SK-N-SH (cell line): Measurements from ENCODE around the gene TLDC2.

Experiments used
- CTCF ChIP-seq: fragments of 200-600 bp; sonication (generic); IDR thresholded peaks from 2 replicates; pipeline ENCODE4 v1.6.1; 2017; ENCODE audit warnings: antibody characterized with exemption, mild to moderate bottlenecking, moderate library complexity
- EP300 ChIP-seq, 2 experiments: IDR thresholded peaks; 2 replicates each; pipeline versions ENCODE4 v1.4.0 to v1.6.1; 2012; ENCODE audit warnings: borderline replicate concordance in 1 of 2, low read depth in 1 of 2, low read length in 1 of 2
- FOXM1 ChIP-seq: IDR thresholded peaks from 2 replicates; pipeline ENCODE4 v1.4.0; 2012; ENCODE audit warnings: low read depth, mild to moderate bottlenecking
- GABPA ChIP-seq: IDR thresholded peaks from 2 replicates; pipeline ENCODE4 v1.4.0; 2012; ENCODE audit warnings: low read depth, mild to moderate bottlenecking
- GATA2 ChIP-seq: sonication (generic); formaldehyde crosslinking; IDR thresholded peaks from 2 replicates; pipeline ENCODE4 v1.5.0; 2020; ENCODE audit warnings: mild to moderate bottlenecking, missing genetic modification reagents
- JUND ChIP-seq: IDR thresholded peaks from 2 replicates; pipeline ENCODE4 v1.4.0; 2012
- MAX ChIP-seq: IDR thresholded peaks from 2 replicates; pipeline ENCODE4 v1.4.0; 2012; ENCODE audit warnings: low read depth
- PBX3 ChIP-seq: IDR thresholded peaks from 2 replicates; pipeline ENCODE4; 2012
- POLR2AphosphoS5 ChIP-seq: IDR thresholded peaks from 2 replicates; pipeline ENCODE4 v1.6.1; 2012; ENCODE audit warnings: low read depth, low read length
- REST ChIP-seq: IDR thresholded peaks from 2 replicates; pipeline ENCODE4 v1.6.1; 2012; ENCODE audit warnings: mild to moderate bottlenecking, low read depth, low read length, moderate library complexity
- SIN3A ChIP-seq: IDR thresholded peaks from 2 replicates; pipeline ENCODE4 v1.6.1; 2012; ENCODE audit warnings: low read depth, mild to moderate bottlenecking, low read length, moderate library complexity, borderline replicate concordance
- SMC3 ChIP-seq: IDR thresholded peaks from 2 replicates; pipeline ENCODE4 v1.6.1; 2012; ENCODE audit warnings: low read depth, low read length, improper control_type of control experiment
- TEAD4 ChIP-seq: IDR thresholded peaks from 2 replicates; pipeline ENCODE4 v1.4.0; 2012; ENCODE audit warnings: mild to moderate bottlenecking, borderline replicate concordance; ENCODE audit not compliant: insufficient read depth
- YY1 ChIP-seq: IDR thresholded peaks from 2 replicates; pipeline ENCODE4 v1.4.0; 2012; ENCODE audit warnings: low read depth, mild to moderate bottlenecking

GRCh38 chr20:36865861-36866149 lies 10.1 kb upstream of the TLDC2 start:
- TF ChIP-seq CTCF (no peak), GABPA (no peak), SMC3 (no peak), MAX (no peak), FOXM1 (no peak), EP300 (IDR thresholded peaks at IDR 0.05; ENCODE audit: borderline replicate concordance in 1 of 2, low read depth in 1 of 2, low read length in 1 of 2) (no peak), JUND (no peak), POLR2AphosphoS5 (no peak), SIN3A (no peak), REST (no peak), GATA2 (no peak), PBX3 (no peak), TEAD4 (no peak), YY1 (no peak)
